Neural cell (in vitro differentiated cells): ENCODE data around the gene GATB.
"Not testable (repeated sequence)": the region's sequence is repeated elsewhere in the genome, so short reads cannot be mapped to it uniquely, and the experiment has no call there.

Experiments used
- EP300 ChIP-seq: fragments of 450-650 bp; conservative IDR thresholded peaks from 2 replicates; pipeline ENCODE4 v1.6.1; 2014; ENCODE audit warnings: antibody characterized with exemption, mild to moderate bottlenecking, moderate library complexity; ENCODE audit not compliant: poor library complexity, severe bottlenecking
- POLR2AphosphoS5 ChIP-seq: IDR thresholded peaks from 2 replicates; pipeline ENCODE4 v1.6.1; 2012
- TAF1 ChIP-seq: IDR thresholded peaks from 2 replicates; pipeline ENCODE4 v1.6.1; 2012; ENCODE audit warnings: low read depth

- not testable (repeated sequence) for TF ChIP-seq TAF1, POLR2AphosphoS5, EP300
Observed at GRCh38 chr4:151731670-151732069, 29.1 kb downstream of the GATB start.
